ENCODE results near the gene EGFLAM. TPM values are rescaled to one million over a fixed set of nuclear protein-coding genes. Genes with fewer than 3 reads are reported as not detected.

EGFLAM gene
- total and polyA plus RNA-seq, 2 of the 4 experiments (the other 2 are of a cell fraction) = 0.77 to 1.1 TPM

DNA sequence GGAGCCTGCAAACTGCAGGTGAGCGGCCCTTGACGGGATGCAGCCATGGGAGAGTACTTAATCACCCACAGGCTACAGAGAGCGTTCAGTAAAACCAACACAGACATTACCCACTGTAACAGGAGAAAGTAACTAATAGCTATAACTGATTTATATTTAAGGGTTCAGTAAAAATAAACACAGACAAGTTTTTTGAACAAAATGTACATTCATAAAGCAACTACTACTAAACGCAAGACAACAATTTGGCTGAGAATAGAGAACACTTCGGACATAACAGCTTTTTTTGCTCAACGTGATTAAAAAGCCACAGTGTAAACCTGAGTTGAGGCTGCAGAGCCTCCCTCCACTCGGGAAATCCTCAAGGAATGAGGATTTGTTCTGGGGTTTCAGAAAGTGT, 236.4 kb downstream of the EGFLAM start:
- no CpG with 5 or more reads among the region's 7 CpGs for WGBS, 2 experiments (ENCODE audit: extremely low coverage in 2 of 2, insufficient read length in 1 of 2)
- no peak for ATAC-seq (ENCODE audit: low read depth)

More for the DNA sequence above, 236.4 kb downstream of the EGFLAM start:
- H3K36me3 ChIP-seq (ENCODE audit: control insufficient read depth, insufficient read depth, low read length) = peaks cover 17% of the 10 kb centered on the region
- no peak overlapping the region for H2BK15ac ChIP-seq (ENCODE audit: low read depth, low read length)
- no peak for DNase-seq
- no peaks in the 10 kb centered on the region for H4K20me1 ChIP-seq (ENCODE audit: insufficient read depth, low read length)
- ChIA-PET POLR2A (ENCODE audit: unreplicated experiment) (no interaction called here), CTCF (no interaction called here)
- H3K18ac ChIP-seq (ENCODE audit: low read depth, low read length) = no peak overlapping the region
- no peaks in the 10 kb centered on the region for H3K79me1 ChIP-seq (ENCODE audit: low read depth in 1 of 2, low read length in 2 of 2)
- no peak overlapping the region for H2AFZ ChIP-seq (replicated peaks; ENCODE audit: low read length, poor library complexity)
- no peak overlapping the region for H4K5ac ChIP-seq (ENCODE audit: low read depth, low read length)
- dilution Hi-C loops (cut with HindIII; ENCODE audit: low sequenced_read_pairs, unreplicated experiment) = no loop called here
- intact Hi-C loops (cut with micrococcal nuclease) = loop anchor here (5.0 kb wide), 1 partner anchor 313 kb away; no protein-coding TSS in a partner anchor
- BruUV-seq (replicated peaks) = no TSS peak
- H3K4me1 ChIP-seq (ENCODE audit: control insufficient read depth, insufficient read depth, low read length) = no peaks in the 10 kb centered on the region
- no peak overlapping the region for H3K14ac ChIP-seq (replicated peaks; ENCODE audit: low read depth, low read length)
- no peak overlapping the region for H4K91ac ChIP-seq (ENCODE audit: insufficient read depth, low read depth, low read length)
- H3K27me3 ChIP-seq (ENCODE audit: control insufficient read depth, insufficient read depth, low read length) = no peaks in the 10 kb centered on the region
- no peak overlapping the region for H2BK5ac ChIP-seq (ENCODE audit: low read depth, low read length, poor library complexity, severe bottlenecking)
- TF ChIP-seq CHD1 (IDR thresholded peaks at IDR 0.05; ENCODE audit: low read depth, low read length) (no peak), NFE2L2 (IDR thresholded peaks at IDR 0.05; ENCODE audit: low read depth, low read length) (no peak), FOS (IDR thresholded peaks at IDR 0.05; ENCODE audit: low read depth, low read length) (no peak), MAZ (IDR thresholded peaks at IDR 0.05; ENCODE audit: borderline replicate concordance, low read depth, low read length) (no peak), RFX5 (IDR thresholded peaks at IDR 0.05; ENCODE audit: low read depth, low read length) (no peak), POLR2A (IDR thresholded peaks at IDR 0.05; ENCODE audit: low read depth, low read length) (no peak), RAD21 (IDR thresholded peaks at IDR 0.05; ENCODE audit: low read length) (no peak), BHLHE40 (IDR thresholded peaks at IDR 0.05; ENCODE audit: low read depth, low read length) (no peak), SMC3 (IDR thresholded peaks at IDR 0.05; ENCODE audit: low read depth, low read length) (no peak)
- TF ChIP-seq, protein P1, sequence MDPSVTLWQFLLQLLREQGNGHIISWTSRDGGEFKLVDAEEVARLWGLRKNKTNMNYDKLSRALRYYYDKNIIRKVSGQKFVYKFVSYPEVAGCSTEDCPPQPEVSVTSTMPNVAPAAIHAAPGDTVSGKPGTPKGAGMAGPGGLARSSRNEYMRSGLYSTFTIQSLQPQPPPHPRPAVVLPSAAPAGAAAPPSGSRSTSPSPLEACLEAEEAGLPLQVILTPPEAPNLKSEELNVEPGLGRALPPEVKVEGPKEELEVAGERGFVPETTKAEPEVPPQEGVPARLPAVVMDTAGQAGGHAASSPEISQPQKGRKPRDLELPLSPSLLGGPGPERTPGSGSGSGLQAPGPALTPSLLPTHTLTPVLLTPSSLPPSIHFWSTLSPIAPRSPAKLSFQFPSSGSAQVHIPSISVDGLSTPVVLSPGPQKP (IDR thresholded peaks at IDR 0.05; ENCODE audit: borderline replicate concordance, low read depth, low read length) = no peak
- H3K4ac ChIP-seq (ENCODE audit: low read depth, low read length) = no peak overlapping the region
- in situ Hi-C loops (cut with MboI; ENCODE audit: low sequenced_read_pairs) = no loop called here
- H3K4me3 ChIP-seq (ENCODE audit: insufficient read depth, low read depth, low read length) = no peak overlapping the region
- no peak overlapping the region for H3K27ac ChIP-seq (ENCODE audit: insufficient read depth, low read length)
- H3K23ac ChIP-seq (ENCODE audit: low read depth, low read length) = no peak overlapping the region
- H3K56ac ChIP-seq (ENCODE audit: extremely low read depth, insufficient read depth, low read length) = no peak overlapping the region
- H3K9me3 ChIP-seq (ENCODE audit: control insufficient read depth, insufficient read depth, low read length) = no peaks in the 10 kb centered on the region
- H4K8ac ChIP-seq (ENCODE audit: low read depth in 2 of 2, low read length in 2 of 2) = no peak overlapping the region
- no peak overlapping the region for H3K9ac ChIP-seq (ENCODE audit: low read depth, low read length)
- H3K4me2 ChIP-seq (ENCODE audit: low read depth, low read length) = no peak overlapping the region
- no peaks in the 10 kb centered on the region; the same call in 1 of the 2 replicates for H3K9me1 ChIP-seq (ENCODE audit: insufficient read depth, low read length)
- no peak overlapping the region for H2AK5ac ChIP-seq (ENCODE audit: low read depth, low read length)
- H2BK20ac ChIP-seq (ENCODE audit: low read depth, low read length) = no peak overlapping the region
- no peak overlapping the region for H2AK9ac ChIP-seq (replicated peaks; ENCODE audit: low read depth, low read length, poor library complexity)
- H2BK120ac ChIP-seq (ENCODE audit: low read depth, low read length) = no peak overlapping the region

All from IMR-90 (cell line).